ENCODE data around the gene MAN2A1. TPM values are rescaled to one million over a fixed set of nuclear protein-coding genes. Genes with fewer than 3 reads are reported as not detected.

Gene MAN2A1
- total RNA-seq, 1 experiment from 2014 or later: 78.0 TPM

DNA sequence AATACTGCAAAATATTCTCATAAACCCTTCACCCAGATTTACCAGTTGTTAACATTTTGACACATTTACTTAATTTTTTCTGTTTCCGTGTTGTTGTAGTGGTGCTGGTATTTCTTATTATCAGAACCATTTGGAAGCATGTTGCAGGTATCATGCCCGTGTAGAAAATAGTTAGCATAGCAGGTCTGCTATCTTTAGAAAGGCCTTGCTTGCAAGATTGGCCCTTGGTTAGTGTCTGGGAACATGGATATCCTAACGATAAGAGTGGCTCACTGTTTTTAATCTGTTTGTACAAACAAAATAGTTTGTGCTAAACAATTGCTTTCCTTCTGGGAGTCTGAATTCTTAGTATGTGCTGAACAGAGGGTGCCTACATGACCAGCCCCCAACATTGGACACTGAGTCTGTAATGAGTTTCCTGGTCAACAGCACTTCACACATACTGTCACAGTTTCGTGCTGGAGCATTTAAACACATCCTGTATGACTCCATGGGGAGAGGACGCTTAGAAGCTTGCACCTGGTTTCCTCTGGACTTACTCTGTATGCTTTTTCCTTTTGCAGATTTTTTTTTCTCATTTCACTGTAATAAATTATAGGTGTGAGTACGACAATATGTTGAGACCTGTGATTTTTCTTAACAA lies 66.9 kb downstream of the MAN2A1 start:
- no peak overlapping the region for H2BK120ac ChIP-seq (ENCODE audit: low read depth, low read length, poor library complexity, severe bottlenecking)
- H2BK15ac ChIP-seq (ENCODE audit: low read depth, low read length): no peak overlapping the region
- no peak overlapping the region for H3K4me2 ChIP-seq (ENCODE audit: insufficient read depth, insufficient read length, low read length)
- no peaks in the 10 kb centered on the region for H3K27me3 Mint-ChIP-seq (ENCODE audit: low read depth)
- H3K9me3 Mint-ChIP-seq: peaks cover 4 to 6% of the 10 kb centered on the region in 2 experiments; a peak in 3 of 5 replicates
- H2AK5ac ChIP-seq (ENCODE audit: insufficient read length, low read length): no peak overlapping the region
- H3K18ac ChIP-seq (ENCODE audit: insufficient read length, low read depth, low read length): no peak overlapping the region
- H3K4ac ChIP-seq (ENCODE audit: low read depth, low read length): no peak overlapping the region
- H2AFZ ChIP-seq (ENCODE audit: low read length): no peak overlapping the region
- H3K9me3 ChIP-seq (ENCODE audit: control insufficient read depth, low read depth, low read length): no peaks in the 10 kb centered on the region
- DNase-seq: no peak
- peaks cover 2 to 6% of the 10 kb centered on the region in 2 experiments; a peak in 3 of 4 replicates for H3K4me1 Mint-ChIP-seq
- no peak overlapping the region for H4K8ac ChIP-seq (replicated peaks; ENCODE audit: insufficient read length, low read depth, low read length)
- H3K27me3 ChIP-seq (ENCODE audit: insufficient read depth, low read length): no peaks in the 10 kb centered on the region
- H3K79me1 ChIP-seq (ENCODE audit: insufficient read depth, low read depth, low read length, poor library complexity, severe bottlenecking): no peaks in the 10 kb centered on the region
- H3T11ph ChIP-seq (ENCODE audit: low read length): no peak overlapping the region
- WGBS (ENCODE audit: extremely low coverage, insufficient read length, low lambda C conversion rate): no CpG with 5 or more reads among the region's 6 CpGs
- no peak overlapping the region for H3K14ac ChIP-seq (ENCODE audit: insufficient read depth, low read length)
- H2BK5ac ChIP-seq (ENCODE audit: insufficient read length, low read length): no peak overlapping the region
- H3K27ac ChIP-seq (ENCODE audit: insufficient read length, low read depth, low read length): no peak overlapping the region
- no peak overlapping the region for H3K23ac ChIP-seq (ENCODE audit: insufficient read length, low read depth, low read length)
- TF ChIP-seq, protein P1, sequence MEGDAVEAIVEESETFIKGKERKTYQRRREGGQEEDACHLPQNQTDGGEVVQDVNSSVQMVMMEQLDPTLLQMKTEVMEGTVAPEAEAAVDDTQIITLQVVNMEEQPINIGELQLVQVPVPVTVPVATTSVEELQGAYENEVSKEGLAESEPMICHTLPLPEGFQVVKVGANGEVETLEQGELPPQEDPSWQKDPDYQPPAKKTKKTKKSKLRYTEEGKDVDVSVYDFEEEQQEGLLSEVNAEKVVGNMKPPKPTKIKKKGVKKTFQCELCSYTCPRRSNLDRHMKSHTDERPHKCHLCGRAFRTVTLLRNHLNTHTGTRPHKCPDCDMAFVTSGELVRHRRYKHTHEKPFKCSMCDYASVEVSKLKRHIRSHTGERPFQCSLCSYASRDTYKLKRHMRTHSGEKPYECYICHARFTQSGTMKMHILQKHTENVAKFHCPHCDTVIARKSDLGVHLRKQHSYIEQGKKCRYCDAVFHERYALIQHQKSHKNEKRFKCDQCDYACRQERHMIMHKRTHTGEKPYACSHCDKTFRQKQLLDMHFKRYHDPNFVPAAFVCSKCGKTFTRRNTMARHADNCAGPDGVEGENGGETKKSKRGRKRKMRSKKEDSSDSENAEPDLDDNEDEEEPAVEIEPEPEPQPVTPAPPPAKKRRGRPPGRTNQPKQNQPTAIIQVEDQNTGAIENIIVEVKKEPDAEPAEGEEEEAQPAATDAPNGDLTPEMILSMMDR (conservative IDR thresholded peaks at IDR 0.05): no peak
- H2BK20ac ChIP-seq (ENCODE audit: low read depth, low read length, poor library complexity, severe bottlenecking): no peak overlapping the region
- H3K27ac Mint-ChIP-seq: peak overlapping the region in 1 of 3 experiments; percentile 46; a peak in 2 of 7 replicates
- H3K23me2 ChIP-seq (ENCODE audit: insufficient read length, low read depth, low read length, poor library complexity, severe bottlenecking): no peaks in the 10 kb centered on the region
- H3K79me2 ChIP-seq (ENCODE audit: insufficient read depth, low read length): peaks cover 4% of the 10 kb centered on the region; the same call in 1 of the 2 replicates
- H4K20me1 ChIP-seq (ENCODE audit: control insufficient read depth, insufficient read depth, insufficient read length): no peaks in the 10 kb centered on the region
- no peak overlapping the region for H4K91ac ChIP-seq (ENCODE audit: insufficient read length, low read depth, low read length)
- H3K9ac ChIP-seq (ENCODE audit: extremely low read depth, insufficient read length, low read length): no peak overlapping the region
- no peak overlapping the region for H3K4me3 Mint-ChIP-seq
- no peaks in the 10 kb centered on the region for H3K4me1 ChIP-seq (ENCODE audit: insufficient read depth, low read length)
- peaks cover 35 to 47% (median 40%) of the 10 kb centered on the region in 3 experiments for H3K36me3 Mint-ChIP-seq (ENCODE audit: insufficient read depth in 1 of 3, low read depth in 3 of 3)
- no peak overlapping the region for H4K5ac ChIP-seq (ENCODE audit: insufficient read length, low read depth, low read length)
- no peak overlapping the region for H3K56ac ChIP-seq (ENCODE audit: insufficient read length, low read depth, low read length)
- H2BK12ac ChIP-seq (ENCODE audit: insufficient read length, low read depth, low read length): no peak overlapping the region

All from H9 (cell line).